GM12865 (cell line): ENCODE measurements around the gene RAB14.
"Not testable (repeated sequence)": the region's sequence is repeated elsewhere in the genome, so short reads cannot be mapped to it uniquely, and the experiment has no call there.

ENCODE experiments used
- DNase-seq: peaks from one replicate; pipeline ENCODE4 v3.0.0; 2010; ENCODE audit warnings: low read depth
- H3K4me3 ChIP-seq: 2 replicates; pipeline ENCODE4 v1.5.1; 2011; ENCODE audit warnings: mild to moderate bottlenecking, low read depth, low read length, control low read depth
- TF ChIP-seq, protein P1 (sequence below): IDR thresholded peaks from 2 replicates; pipeline ENCODE4 v1.5.1; 2011; ENCODE audit warnings: low read length, control low read depth, low read depth, inconsistent platforms; ENCODE audit not compliant: insufficient read depth; ENCODE audit errors: missing control alignments

Gene RAB14

GRCh38 chr9:121185178-121185745 is 16.4 kb downstream of the RAB14 start:
- TF ChIP-seq, protein P1, sequence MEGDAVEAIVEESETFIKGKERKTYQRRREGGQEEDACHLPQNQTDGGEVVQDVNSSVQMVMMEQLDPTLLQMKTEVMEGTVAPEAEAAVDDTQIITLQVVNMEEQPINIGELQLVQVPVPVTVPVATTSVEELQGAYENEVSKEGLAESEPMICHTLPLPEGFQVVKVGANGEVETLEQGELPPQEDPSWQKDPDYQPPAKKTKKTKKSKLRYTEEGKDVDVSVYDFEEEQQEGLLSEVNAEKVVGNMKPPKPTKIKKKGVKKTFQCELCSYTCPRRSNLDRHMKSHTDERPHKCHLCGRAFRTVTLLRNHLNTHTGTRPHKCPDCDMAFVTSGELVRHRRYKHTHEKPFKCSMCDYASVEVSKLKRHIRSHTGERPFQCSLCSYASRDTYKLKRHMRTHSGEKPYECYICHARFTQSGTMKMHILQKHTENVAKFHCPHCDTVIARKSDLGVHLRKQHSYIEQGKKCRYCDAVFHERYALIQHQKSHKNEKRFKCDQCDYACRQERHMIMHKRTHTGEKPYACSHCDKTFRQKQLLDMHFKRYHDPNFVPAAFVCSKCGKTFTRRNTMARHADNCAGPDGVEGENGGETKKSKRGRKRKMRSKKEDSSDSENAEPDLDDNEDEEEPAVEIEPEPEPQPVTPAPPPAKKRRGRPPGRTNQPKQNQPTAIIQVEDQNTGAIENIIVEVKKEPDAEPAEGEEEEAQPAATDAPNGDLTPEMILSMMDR, result no peak
- DNase-seq, result no peak
- H3K4me3 ChIP-seq, result no peak overlapping the region

DNA sequence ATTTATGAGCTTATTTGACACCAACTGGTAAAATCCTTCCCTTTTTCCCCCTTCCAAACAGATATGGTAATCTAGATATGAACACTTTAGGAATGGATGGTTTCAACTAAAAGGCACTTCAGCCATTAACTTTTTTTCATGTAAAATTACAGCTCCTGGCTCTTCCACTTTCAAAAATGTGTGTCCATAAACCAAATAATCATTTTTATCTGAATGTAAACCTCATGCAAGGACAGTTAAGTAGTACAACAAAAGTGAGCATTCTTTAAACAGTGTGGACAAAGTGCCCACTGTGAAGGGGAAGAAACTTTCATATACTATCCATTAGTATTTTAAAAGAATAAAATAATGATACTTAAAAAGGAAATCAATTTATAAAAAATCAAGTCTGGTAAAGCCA is 17.2 kb downstream of the RAB14 start:
- no peak overlapping the region for H3K4me3 ChIP-seq
- DNase-seq, result no peak
- TF ChIP-seq, protein P1, result no peak

GRCh38 chr9:121183666-121184423 is 17.8 kb downstream of the RAB14 start:
- no peak overlapping the region for H3K4me3 ChIP-seq
- TF ChIP-seq, protein P1, result no peak
- no peak for DNase-seq

GRCh38 chr9:121182989-121183388 is 18.7 kb downstream of the RAB14 start:
- TF ChIP-seq, protein P1, result no peak
- no peak overlapping the region for H3K4me3 ChIP-seq
- no peak for DNase-seq

- no peak overlapping the region for H3K4me3 ChIP-seq
- TF ChIP-seq, protein P1, result no peak
- DNase-seq, result no peak
Measured at GRCh38 chr9:121182101-121182836, 19.4 kb downstream of the RAB14 start.

GRCh38 chr9:121179930-121180681 is 21.6 kb downstream of the RAB14 start:
- no peak overlapping the region for H3K4me3 ChIP-seq
- TF ChIP-seq, protein P1, result no peak
- no peak for DNase-seq

DNA sequence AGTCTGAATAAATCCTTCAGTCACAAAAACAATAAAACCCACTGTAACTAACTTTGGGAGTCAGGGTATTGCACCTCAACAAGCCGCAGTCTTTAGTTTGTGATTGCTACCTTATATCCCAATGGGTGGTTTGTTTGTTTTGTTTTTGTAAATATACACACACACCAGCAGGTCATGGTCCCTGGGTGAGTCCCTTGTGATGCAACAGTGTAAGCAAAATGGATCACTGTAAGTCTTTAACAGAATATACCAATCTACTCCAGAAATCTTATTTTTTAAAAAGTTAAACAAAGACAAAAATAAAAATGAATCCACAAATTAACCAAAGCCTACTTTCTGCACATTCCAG is 22.3 kb downstream of the RAB14 start:
- DNase-seq, H3K4me3 ChIP-seq: not testable (repeated sequence)
